ENCODE data around the gene SNCAIP. TPM values are rescaled to one million over a fixed set of nuclear protein-coding genes. Genes with fewer than 3 reads are reported as not detected.

The SNCAIP gene
- total RNA-seq, 4 donors from 2014 or later, result 0.57 to 12.4 (median 1.7) TPM

DNA sequence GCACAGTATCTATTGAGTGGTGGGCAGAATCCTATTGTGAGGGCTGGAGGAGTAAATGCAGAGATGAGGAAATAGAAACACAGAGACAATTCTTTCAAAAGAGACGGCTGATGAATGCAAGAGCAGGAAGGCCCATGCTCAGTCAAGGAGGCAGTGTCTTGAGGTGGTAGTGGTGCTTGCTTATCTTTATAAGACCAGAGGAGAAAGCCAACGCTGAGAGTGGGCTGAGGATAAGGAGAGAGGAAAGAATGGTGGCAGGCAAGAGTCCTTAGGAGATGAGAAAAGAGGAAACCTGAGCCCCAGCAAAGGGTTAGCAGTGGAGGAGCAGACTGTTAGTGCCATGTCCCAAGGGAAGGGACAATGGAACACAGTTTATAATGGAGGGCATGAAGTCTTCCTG lies 86.0 kb downstream of the SNCAIP start:
- no peaks in the 10 kb centered on the region for H3K27me3 ChIP-seq
- TF ChIP-seq, protein P1, sequence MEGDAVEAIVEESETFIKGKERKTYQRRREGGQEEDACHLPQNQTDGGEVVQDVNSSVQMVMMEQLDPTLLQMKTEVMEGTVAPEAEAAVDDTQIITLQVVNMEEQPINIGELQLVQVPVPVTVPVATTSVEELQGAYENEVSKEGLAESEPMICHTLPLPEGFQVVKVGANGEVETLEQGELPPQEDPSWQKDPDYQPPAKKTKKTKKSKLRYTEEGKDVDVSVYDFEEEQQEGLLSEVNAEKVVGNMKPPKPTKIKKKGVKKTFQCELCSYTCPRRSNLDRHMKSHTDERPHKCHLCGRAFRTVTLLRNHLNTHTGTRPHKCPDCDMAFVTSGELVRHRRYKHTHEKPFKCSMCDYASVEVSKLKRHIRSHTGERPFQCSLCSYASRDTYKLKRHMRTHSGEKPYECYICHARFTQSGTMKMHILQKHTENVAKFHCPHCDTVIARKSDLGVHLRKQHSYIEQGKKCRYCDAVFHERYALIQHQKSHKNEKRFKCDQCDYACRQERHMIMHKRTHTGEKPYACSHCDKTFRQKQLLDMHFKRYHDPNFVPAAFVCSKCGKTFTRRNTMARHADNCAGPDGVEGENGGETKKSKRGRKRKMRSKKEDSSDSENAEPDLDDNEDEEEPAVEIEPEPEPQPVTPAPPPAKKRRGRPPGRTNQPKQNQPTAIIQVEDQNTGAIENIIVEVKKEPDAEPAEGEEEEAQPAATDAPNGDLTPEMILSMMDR (IDR thresholded peaks at IDR 0.05), result no peak
- no peak for TF ChIP-seq POLR2A (IDR thresholded peaks at IDR 0.05)
- no peak overlapping the region for H3K4me3 ChIP-seq
- no peaks in the 10 kb centered on the region for H3K9me3 ChIP-seq
- H3K36me3 ChIP-seq, result no peaks in the 10 kb centered on the region
- no peak for DNase-seq
- H3K27ac ChIP-seq, result no peak overlapping the region
- no peaks in the 10 kb centered on the region for H3K4me1 ChIP-seq

- Histone ChIP-seq H3K36me3 (no peaks in the 10 kb centered on the region), H3K9me3 (no peaks in the 10 kb centered on the region), H3K27ac (no peak overlapping the region), H3K4me1 (no peaks in the 10 kb centered on the region), H3K27me3 (no peaks in the 10 kb centered on the region), H3K4me3 (no peak overlapping the region)
- TF ChIP-seq POLR2A (IDR thresholded peaks at IDR 0.05), result no peak
- TF ChIP-seq, protein P1 (IDR thresholded peaks at IDR 0.05), result no peak
- DNase-seq, result no peak
These were observed 88.3 kb downstream of the SNCAIP start for GRCh38 chr5:122400341-122400740.

DNA sequence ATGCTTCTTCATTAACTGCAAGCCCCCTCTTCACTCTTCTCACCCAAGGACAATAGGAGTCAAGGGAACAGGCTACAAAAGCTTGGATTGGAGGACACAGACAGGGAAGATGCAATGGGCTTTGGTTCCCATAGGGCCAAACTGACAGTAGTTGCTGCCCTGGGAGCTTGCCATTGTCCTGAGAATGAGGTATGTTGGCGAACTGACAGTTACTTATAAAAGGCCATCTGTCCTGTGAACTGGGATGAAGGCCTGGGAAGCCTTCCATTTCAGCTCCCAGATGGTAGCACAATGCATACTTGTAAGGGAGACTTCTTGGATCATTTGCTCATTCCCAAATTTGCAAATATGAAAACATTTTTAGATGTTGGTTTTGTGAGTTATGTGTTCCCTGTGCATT lies 88.9 kb downstream of the SNCAIP start:
- Histone ChIP-seq H3K27me3 (no peaks in the 10 kb centered on the region), H3K9me3 (no peaks in the 10 kb centered on the region), H3K27ac (no peak overlapping the region), H3K36me3 (no peaks in the 10 kb centered on the region), H3K4me1 (no peaks in the 10 kb centered on the region), H3K4me3 (no peak overlapping the region)
- no peak for TF ChIP-seq POLR2A (IDR thresholded peaks at IDR 0.05)
- TF ChIP-seq, protein P1 (IDR thresholded peaks at IDR 0.05), result no peak
- DNase-seq, result no peak

DNA sequence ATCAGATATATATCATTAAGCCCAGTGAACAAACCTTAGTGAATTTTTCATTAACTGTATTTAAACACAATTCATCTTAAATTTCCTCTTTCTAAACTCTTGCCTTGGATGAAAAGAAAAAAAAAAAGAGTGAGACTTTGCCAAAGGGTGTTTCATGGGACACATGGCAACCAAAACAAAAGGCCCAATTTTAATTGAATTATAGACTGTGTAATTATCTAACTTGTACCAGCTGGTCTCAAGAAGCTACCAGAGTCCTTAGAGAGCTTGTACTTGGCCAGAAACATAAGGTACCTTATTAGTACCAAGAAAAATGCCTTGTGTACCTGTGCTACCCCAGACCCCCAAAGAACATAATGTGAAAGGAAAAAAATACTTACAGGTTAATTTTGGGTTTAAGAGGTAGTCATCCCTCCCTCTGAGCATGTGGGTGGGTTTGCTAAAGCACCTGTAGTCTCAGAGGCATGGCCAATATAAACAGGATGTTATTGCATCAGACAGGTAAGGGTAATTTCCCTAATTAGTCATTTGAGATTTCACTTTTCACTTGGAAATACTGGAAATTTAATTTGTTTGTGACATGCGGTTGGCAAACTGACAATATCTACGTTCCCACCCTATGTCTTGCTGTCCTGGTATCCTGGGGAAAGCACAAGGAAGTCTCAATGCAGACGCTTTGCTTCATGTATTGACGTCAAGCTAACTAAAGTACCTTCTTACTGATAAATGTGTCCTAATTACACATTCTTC lies 90.1 kb downstream of the SNCAIP start:
- H3K27me3 ChIP-seq, result no peaks in the 10 kb centered on the region
- no peak overlapping the region for H3K27ac ChIP-seq
- H3K9me3 ChIP-seq, result no peaks in the 10 kb centered on the region
- no peak for TF ChIP-seq POLR2A (IDR thresholded peaks at IDR 0.05)
- TF ChIP-seq, protein P1 (IDR thresholded peaks at IDR 0.05), result no peak
- H3K36me3 ChIP-seq, result no peaks in the 10 kb centered on the region
- no peak overlapping the region for H3K4me3 ChIP-seq
- H3K4me1 ChIP-seq, result no peaks in the 10 kb centered on the region
- DNase-seq, result no peak

DNA sequence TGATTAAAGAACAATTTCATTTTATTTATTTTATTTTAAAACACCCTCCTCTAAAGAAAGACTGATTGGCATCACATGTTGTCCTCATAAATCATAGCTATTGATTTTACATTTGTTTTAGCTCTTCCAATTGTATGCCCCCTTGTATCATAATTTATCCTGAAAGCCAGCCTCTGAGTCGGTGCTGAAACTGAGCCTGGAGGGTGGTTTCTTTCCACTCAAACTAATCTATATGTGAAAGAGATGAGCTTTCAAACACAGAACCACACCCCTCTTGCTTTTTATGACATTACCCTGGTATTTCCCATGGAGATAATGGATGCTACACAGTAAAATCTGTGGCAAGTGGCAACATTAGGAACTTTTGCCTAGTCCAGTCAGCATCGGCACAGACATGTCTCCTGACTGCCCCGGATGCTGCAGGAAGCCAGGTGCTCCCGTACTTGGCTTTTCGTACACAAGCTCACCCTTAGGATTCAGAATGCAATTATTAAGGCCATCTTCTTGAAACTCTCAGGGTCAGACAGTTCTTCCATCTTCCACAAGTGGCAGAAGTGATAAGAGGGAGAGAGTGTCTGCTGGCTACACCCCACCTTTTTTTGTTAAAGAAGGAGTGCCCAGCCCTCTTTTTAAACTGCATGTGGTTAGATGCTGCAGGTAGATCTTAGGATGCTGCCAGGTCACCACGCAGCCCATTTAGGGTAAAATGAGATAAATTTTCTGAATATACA lies 91.1 kb downstream of the SNCAIP start:
- no peaks in the 10 kb centered on the region for H3K36me3 ChIP-seq
- H3K27me3 ChIP-seq, result no peaks in the 10 kb centered on the region
- H3K4me1 ChIP-seq, result no peaks in the 10 kb centered on the region
- H3K4me3 ChIP-seq, result no peak overlapping the region
- TF ChIP-seq, protein P1 (IDR thresholded peaks at IDR 0.05), result no peak
- no peak for TF ChIP-seq POLR2A (IDR thresholded peaks at IDR 0.05)
- H3K9me3 ChIP-seq, result no peaks in the 10 kb centered on the region
- H3K27ac ChIP-seq, result no peak overlapping the region
- DNase-seq, result no peak
